NCI-H1436 treated with DMSO at 0.1 percent for 48 hours (cell line): ENCODE measurements around the gene FERMT1.
"Not testable (repeated sequence)": the region's sequence is repeated elsewhere in the genome, so short reads cannot be mapped to it uniquely, and the experiment has no call there.

ENCODE experiments used
- DNase-seq: peaks from one replicate; lab custom pipeline; 2025; lab: John Stamatoyannopoulos, UW

The FERMT1 gene

DNA sequence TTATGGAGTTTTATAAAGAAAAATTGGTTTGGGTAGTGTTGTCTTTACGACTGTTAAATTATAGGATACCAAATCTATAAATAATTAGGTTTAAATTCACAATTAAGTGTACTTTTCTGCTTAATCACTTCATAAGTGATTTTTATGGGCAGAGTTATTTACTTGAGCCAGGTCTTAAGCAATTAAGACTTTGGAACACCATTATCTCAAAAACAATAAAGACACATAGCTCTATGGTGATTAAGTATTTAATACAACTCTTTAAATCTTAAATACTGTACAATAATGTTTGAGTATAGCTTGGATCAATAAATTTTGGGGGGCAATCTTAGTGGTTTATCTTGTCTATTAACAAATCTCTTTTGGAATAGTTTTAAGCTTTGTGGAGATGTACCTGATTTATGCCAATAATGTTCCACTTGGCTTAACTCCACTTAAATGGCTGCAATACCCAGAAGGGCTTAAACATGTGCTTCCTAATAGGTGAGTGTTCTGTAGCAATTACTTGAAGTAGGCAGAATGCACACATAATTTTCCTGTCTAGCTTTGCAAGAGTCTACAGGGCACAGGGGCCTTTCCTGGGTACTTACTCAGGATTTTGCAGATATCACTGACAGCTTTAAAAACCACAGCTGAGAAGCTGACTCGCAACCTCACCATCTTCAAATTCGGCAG, 7.5 kb downstream of the FERMT1 start:
- DNase-seq = no peak

DNA sequence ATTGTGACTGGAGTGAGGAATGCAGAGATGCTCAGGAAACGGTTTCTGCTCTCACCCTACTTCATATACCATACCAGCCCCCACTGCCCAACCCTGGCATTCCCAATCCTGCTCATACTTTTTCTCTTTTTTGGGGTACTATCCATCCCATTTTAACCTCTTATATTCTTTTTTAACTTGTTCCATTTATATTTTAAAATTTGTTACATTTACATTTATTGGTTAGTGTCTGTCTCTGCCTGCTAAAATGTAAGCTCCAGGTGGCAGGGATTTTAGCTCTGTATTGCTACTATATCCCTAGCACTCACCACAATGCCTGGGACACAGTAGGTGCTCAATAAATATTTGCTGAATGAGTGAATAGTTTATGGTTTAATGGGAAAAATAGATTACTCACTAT, 8.1 kb downstream of the FERMT1 start:
- no peak for DNase-seq

DNA sequence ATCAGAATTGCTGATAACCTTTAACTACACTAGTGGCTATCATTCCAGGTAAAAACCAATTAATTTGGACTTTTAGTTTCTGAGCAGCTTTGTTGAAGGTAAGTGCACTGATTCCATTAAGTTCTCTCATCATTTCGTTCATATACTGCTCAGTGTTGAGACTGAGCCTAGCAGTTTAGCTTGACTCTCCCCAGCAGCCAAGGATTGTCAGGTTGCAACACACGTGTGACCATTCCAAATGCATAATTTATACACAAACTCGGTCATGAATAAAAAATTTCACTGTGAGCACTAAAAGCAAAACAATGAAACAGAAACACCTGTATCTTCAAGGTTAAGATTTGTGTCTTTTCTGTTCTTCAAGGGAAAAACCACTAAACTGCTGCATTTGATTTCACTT, 8.9 kb downstream of the FERMT1 start:
- DNase-seq = no peak

DNA sequence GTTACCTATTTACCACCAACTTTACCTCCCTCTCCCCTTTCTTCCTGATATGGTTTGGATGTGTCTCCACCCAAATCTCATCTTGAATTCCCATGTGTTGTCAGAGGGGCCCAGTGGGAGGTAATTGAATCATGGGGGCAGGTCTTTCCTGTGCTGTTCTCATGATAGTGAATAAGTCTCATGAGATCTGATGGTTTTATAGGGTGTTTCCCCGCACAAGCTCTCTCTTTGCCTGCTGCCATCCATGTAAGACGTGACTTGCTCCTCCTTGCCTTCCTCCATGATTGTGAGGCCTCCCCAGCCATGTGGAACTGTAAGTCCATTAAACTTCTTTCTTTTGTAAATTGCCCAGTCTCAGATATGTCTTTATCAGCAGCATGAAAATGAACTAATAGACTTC, 9.9 kb downstream of the FERMT1 start:
- not testable (repeated sequence) for DNase-seq

DNA sequence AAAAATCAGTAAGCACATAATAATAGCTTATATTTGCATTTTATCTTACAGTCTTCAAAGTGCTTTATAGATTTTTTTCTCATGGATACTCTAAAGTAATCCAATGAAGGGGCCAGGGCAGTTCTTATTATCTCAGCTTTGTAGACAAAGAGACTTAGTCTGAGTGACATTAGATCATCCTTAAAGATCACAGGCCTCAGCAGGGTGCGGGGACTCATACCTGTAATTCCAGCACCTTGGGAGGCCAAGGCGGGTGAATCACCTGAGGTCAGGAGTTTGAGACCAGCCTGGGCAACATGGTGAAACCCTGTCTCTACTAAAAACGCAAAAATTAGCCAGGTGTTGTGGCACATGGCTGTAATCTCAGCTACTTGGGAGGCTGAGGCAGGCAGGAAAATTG, 14.5 kb downstream of the FERMT1 start:
- DNase-seq = no peak

DNA sequence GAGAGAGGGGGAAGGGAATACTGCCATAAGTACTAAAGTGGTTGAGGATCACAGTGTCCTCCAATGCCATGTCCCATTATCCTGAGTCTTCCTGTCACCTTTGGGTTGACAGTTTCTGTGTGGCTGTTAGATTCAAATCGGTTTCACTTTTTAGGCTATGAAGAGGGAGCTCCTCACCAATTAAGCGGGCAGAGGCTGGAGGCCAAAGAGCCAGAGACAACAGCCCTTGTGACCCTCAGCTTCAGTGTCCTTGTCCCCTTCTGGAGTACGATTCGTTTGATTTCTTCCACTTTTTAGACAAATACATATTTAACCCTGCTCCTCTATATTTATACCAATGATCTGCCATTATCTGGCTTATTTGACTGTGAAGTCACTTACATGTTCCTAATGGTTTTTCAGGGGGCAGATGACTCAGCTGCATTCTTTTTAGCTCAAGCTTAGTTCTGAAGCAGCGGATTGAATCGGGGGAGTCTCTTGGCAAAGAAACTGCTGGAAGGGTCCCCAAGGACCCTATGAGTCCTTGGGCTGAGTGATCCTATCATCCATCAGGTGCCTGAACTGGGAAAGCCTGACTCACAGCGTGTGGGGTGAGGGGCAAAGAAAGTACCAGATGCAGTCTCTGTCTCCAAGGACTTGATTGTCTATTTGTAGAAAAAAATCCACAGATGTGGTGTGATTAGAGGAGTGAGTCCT, 18.2 kb downstream of the FERMT1 start:
- no peak for DNase-seq

DNA sequence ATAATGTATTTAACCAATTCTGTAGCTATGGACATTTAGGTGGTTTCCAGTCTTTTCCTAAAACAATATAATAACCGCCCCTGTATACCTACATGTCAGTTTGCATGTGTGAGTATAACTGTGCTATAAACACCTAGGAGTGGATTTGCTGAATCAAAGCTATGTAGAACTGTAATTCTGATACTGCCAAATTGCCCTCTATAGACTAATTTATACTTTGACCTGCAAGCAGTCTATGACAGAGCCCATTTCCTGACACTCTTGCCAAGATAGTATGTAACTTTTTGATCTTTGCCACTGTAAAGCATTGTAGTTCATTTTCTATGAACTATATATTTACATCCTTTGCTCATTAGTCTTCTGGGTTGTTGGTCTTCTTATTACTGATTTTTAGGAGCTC, 19.5 kb downstream of the FERMT1 start:
- no peak for DNase-seq

DNA sequence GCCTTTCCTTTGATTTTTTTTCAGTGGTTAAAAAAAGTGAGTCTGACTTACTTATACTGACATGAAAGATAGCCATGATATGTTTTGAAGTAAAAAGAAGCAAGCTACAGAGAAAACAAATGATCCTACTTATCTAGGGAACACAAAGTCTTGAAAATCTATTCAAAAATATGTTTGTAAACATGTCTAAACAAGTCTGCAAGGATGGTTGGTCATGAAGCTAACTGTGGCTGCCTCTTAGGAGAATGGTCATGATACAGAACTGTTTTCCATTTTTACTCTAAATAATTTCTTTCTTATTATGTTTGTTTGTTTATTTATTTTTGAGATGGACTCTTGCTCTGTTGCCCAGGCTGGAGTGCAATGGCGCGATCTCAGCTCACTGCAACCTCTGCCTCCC, 21.5 kb downstream of the FERMT1 start:
- DNase-seq = no peak

DNA sequence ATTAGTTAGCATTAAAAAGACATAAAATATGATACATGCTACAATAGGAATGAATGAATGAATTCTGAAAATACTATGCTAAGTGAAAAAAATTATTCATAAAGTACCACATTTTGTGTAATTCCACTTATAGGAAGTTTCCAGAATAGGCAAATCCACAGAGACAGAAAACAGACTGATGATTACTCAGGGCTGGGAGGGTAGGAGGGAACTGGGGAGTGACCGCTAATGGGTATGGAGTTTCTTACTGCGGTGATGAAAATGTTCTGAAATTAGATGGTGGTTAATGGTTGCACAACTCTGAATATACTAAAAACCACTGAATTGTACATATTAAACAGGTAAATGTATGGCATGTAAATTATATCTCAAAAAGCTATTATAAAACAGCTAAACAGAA, 22.6 kb downstream of the FERMT1 start:
- DNase-seq = no peak

DNA sequence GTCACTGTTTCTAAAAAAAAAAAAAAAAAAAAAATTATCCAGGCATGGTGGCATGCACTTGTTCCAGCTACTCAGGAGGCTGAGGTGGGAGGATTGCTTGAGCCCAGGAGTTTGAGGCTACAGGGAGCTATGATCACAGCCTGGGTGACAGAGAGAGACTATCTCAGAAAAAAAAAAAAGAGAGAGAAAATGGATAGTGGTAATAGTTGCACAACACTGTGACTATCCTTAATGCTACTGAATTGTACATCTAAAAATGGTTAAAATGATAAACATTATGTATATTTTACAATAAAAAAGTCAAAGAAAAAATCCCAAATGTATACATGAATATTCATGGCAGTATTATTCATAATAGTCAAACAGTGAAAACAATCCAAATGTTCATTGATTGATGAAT, 23.0 kb downstream of the FERMT1 start:
- DNase-seq = no peak

DNA sequence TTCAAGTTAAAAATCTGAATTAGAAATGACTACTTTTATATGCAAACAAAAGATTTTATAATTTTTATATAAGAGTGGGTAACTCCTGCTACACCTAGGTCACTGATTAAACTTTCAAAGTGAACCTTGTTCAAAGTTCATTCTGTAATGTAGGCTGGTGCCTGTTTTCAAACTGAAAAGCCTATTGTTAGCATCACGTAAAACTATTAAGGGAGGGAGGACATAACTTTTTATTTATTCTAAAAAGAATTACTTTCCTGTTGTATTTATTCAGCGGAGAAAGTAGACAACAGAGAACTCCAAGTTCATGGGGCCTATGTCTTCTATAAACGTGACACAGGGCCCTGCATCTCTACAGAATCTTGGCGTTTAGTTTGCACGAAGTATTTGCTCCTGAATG, 27.4 kb downstream of the FERMT1 start:
- DNase-seq = no peak

DNA sequence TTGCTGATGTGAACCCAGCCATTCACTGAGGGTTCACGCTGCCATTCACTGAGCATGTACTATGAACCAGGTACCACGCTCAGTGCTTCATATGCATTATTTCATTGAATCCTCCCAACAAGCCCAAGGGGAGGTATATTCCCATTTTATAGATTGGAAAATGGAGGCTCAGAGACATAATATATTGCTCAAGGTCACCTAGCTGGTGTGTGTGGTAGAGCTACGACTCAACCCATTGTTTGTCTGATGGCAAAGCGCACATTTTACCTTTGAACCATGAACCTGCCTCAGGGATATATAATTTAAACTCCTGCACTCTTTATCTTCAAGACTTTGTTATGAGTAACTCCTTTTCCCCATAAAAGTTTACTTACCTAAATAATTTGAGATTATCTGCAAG, 28.3 kb downstream of the FERMT1 start:
- DNase-seq = no peak

DNA sequence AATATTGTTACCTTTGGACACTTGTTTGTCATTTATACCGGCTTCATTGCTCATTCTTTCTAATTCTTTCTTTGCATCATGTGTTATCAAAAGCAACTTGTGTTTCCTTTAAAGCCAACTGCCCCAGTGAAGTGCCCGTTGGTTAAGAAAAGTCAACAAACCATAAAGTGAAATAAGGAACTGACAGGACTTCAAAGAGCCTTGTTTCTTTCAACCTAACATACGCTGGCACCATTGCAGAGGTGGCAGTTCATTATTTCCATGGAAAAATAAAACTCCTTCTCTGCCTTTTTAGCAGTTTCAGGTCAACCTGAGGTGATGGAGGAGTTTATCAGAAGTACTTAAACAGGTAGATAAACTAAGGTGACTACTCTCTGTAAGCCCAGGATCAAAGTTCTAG, 28.8 kb downstream of the FERMT1 start:
- DNase-seq = no peak

DNA sequence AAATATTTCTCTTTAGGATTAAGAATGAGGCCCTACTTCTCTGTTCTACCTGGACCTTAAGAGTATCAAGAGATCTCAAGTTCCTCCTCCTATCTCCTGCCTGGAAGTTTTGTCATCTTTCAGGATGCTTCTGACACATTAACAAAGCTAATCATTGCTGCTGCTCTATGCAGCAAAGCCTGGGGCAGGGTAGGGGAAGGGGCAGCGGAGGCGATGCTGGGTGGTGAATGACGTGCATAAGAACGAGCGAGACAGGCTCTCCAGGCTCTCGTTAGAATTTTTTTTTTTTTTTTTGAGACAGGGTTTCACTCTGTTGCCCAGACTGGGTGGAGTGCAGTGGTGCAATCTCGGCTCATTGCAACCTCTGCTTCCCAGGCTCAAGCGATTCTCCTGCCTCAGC, 31.2 kb downstream of the FERMT1 start:
- no peak for DNase-seq

DNA sequence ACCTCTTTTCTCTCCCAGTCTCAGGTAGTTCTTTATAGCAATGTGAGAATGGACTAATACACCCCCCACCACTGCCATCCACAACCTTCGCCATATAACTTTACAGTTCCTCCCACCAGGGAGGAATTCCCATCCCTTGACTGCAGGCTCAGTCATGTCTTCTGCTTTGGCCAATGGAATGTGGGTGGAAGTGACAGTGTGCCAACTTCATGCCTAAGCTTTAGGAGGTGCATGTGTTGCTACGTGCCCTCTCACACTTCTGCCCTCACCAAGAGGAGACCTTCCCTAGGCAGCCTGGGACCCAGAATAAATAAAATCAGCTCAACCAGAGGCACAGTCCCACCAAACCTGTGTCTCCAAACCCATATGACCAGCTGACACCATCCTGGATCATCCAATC, 36.0 kb downstream of the FERMT1 start:
- DNase-seq = no peak

DNA sequence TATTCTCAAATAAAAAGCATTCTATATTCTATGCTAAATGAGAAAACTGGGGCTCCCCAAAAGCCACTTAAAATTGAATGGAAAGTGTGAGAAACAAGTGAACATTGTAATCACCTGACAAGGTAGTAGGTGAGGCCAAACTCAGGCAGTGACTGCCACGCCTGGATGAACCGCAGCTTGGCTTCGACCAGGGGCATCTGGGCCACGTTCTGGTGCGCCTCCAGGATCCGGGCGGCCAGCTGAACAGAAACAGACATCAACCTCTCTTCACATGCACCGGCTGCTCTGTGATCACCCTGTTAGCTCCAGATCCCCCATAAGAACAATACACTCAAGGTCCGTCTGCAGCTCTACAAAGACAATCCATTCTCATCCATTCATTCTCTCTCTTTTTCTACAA, 38.9 kb downstream of the FERMT1 start:
- no peak for DNase-seq

DNA sequence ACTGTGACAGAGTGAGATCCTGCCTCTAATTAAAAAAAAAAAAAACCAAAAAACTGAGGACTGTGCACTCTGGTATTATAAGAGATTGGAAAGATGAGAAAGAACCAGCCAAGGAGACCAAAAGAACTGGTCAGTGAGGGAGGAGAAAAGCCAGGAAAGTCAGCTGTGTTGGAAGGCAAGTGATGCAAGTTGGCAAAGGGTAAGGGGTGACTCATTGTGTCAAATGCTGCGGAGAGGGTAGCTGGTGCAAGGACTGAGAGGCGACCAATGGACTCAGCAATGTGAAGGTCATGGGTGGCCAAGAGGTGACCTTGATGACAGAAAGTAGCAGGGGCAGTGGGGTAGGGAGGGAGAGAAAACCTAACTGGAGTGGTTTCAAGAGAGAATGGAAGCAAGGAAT, 41.6 kb downstream of the FERMT1 start:
- DNase-seq = no peak

DNA sequence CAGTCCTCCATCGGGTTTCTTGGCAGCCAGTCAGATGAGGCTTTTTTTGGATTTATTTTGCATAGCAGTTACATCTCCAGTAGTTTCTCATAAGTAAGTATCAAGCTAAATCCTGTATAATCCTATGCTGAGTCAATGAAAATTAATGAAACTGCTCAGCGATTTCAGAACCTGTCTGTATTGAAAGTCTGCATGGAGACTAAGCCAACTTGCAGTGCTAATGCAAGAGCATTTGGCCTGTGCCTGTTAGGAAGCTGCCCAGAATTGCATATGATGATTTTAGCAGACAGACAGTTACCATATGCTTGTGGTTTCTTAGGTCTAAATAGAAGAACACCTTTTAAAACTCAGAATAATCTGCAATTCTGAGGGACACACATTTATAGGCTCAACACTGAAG, 43.8 kb downstream of the FERMT1 start:
- DNase-seq = no peak

DNA sequence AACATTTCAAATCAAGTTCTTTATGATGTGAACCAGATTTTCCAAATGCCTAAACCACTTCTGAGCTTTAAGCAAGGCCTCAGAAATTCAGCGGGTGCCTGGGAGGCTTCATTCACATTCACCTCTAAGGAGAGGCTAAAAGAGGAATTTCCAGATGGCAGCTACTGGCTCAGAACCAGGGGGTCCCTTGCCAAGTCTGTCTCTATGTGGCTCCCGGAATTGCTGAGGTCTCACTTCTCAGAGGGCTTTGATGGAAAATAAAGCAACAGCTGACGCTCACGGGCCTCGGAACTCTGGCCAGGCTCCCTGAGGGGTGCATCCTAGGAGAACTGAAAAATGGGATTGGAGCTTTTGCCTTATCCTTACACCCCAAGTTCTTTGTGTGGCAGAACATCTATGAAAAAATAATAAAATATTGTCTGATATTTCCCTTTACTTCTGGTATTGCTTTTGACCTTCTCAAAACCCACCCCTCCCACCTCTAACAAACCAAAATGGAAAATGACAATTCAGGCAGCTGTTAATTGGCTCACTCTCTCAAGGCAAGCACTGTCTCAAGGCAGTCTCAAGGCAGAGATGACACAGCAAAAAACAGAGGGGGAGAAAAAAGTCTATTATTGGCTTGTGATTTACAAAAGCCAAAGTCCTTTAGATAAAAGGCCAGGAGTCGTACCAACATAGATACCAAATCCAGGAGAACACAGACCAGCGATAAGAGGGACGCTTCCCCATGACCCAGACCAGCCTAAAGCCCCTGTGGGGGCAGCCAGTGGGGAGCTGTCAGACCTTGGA, 47.2 kb downstream of the FERMT1 start:
- DNase-seq = no peak

DNA sequence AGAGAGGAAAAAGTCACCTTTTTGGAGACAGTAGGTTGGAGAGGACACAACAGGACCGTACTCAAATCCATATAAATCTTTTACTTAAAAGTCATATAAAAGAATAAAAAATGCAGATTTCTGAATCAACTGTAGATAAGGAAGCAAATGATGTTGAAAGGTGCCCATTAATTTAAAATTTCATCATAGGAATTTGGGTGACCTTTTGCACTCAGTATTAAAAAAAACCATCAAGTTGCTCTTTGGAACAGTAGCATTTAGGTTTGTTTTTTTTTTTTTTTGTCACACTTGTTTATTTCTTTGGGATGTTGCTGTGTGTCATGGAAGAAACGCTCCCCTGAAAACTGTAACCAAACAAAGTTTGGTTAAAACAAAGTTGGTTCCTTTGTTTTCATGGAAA, 48.0 kb downstream of the FERMT1 start:
- DNase-seq = no peak

DNA sequence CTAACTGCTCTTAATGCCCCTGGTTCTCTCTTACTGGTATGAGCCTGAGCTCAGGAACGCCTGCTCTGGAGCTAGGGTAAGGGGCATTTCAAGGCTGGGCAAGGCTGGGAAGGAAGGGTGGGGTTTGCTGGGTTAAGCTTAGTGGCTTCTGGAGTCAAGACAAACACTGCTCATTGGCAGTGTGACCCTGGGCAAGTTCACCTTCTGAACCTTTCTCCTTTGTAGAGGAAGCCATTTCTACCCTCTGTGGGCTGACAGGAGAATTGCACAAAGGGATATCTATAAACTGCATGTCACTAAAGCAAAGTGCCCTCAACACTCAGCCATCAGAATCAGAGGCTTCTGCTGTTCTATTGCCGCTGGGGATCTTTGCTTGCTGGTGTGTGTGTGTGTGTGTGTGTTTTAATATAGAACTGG, 48.7 kb downstream of the FERMT1 start:
- no peak for DNase-seq

DNA sequence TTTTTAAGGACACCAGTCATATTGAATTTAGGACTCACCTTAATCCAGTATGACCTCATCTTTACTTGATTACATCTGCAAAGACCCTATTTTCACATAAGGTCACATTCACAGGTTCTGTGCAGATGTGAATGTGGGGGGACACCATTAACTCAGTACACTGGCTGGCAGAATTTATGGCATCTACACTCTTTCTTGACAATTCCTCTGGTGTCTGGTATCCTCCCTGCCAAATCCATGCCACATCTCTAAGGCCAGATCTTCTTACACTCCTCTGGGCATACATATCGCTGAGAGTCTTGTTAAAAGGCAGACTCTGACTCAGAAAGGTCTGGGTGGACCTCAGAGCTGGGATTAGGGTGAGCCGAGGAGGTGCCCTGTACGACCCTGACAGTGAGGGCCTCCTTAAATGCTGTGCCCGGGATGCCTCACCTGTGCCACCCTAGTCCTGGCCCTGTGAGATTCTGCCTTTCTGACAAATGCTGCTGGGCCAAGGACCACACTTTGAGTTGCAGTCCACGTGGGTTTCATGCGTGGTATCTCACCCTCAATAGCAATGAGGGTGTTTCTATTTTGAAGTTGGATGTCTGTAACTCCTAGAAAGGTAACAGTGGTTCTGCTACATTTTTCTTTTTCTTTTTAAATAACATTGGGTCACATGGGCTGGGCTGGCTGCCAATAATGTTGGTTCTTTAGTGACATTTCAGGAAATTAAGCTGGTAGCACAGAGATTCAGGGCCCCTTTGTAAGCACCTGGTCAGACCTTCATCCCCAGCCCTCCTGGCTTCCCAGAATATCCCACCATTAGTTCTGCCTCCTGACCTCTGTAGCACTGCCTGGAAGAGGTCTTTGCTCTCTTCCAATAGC, 51.8 kb downstream of the FERMT1 start:
- no peak for DNase-seq
